Uterus (tissue), 2 donors: ENCODE data around the gene SIPA1L3.

Experiments used
- POLR2A ChIP-seq, 2 donors: fragments of 450-650 bp; IDR thresholded peaks; one replicate each; pipeline ENCODE4 v1.6.1; 2016; ENCODE audit warnings: antibody characterized with exemption in 2 of 2, mild to moderate bottlenecking in 1 of 2, moderate library complexity in 1 of 2
- TF ChIP-seq, protein P1 (sequence below), 4 experiments: fragments of 200-600 bp in 2 of 4; fragments of 450-650 bp in 2 of 4; sonication (generic) in 2 of 4; IDR thresholded peaks; one replicate each; pipeline ENCODE4 v1.5.1; 2016 to 2019; ENCODE audit warnings: antibody characterized with exemption in 4 of 4, mild to moderate bottlenecking in 2 of 4, moderate library complexity in 1 of 4

DNA sequence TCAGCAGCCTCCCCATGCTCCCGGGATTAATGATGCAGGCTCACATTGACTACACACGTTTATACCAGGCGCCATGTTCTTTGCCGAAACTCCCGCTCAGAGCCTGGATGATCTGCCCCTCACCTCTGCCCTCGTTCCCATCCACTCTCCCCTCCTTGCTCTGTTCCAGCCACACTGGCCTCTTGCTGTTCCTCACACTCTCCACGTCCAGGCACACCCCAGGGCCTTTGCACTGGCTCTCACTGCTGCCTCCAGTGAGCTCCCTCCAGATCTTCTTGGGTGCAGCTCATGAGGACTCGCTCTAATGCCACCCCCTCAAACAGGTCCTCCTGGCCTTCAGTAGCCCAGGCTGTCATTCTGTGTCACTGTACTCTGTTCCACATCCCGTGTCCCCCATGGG is 277.8 kb downstream of the SIPA1L3 start:
- TF ChIP-seq POLR2A (IDR thresholded peaks at IDR 0.05): no peak
- TF ChIP-seq, protein P1, sequence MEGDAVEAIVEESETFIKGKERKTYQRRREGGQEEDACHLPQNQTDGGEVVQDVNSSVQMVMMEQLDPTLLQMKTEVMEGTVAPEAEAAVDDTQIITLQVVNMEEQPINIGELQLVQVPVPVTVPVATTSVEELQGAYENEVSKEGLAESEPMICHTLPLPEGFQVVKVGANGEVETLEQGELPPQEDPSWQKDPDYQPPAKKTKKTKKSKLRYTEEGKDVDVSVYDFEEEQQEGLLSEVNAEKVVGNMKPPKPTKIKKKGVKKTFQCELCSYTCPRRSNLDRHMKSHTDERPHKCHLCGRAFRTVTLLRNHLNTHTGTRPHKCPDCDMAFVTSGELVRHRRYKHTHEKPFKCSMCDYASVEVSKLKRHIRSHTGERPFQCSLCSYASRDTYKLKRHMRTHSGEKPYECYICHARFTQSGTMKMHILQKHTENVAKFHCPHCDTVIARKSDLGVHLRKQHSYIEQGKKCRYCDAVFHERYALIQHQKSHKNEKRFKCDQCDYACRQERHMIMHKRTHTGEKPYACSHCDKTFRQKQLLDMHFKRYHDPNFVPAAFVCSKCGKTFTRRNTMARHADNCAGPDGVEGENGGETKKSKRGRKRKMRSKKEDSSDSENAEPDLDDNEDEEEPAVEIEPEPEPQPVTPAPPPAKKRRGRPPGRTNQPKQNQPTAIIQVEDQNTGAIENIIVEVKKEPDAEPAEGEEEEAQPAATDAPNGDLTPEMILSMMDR (IDR thresholded peaks at IDR 0.05): no peak
